Measurements from ENCODE around the gene GRK2.

- no peak for TF ChIP-seq POLR2A (IDR thresholded peaks at IDR 0.05)
- TF ChIP-seq, protein P1, sequence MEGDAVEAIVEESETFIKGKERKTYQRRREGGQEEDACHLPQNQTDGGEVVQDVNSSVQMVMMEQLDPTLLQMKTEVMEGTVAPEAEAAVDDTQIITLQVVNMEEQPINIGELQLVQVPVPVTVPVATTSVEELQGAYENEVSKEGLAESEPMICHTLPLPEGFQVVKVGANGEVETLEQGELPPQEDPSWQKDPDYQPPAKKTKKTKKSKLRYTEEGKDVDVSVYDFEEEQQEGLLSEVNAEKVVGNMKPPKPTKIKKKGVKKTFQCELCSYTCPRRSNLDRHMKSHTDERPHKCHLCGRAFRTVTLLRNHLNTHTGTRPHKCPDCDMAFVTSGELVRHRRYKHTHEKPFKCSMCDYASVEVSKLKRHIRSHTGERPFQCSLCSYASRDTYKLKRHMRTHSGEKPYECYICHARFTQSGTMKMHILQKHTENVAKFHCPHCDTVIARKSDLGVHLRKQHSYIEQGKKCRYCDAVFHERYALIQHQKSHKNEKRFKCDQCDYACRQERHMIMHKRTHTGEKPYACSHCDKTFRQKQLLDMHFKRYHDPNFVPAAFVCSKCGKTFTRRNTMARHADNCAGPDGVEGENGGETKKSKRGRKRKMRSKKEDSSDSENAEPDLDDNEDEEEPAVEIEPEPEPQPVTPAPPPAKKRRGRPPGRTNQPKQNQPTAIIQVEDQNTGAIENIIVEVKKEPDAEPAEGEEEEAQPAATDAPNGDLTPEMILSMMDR (IDR thresholded peaks at IDR 0.05), result no peak
- no peak for TF ChIP-seq POLR2AphosphoS5 (IDR thresholded peaks at IDR 0.05)
- TF ChIP-seq EP300 (IDR thresholded peaks at IDR 0.05), result no peak
Measured at GRCh38 chr11:67300756-67301312, 34.6 kb downstream of the GRK2 start.
